WERI-Rb-1 (cell line): ENCODE results near the gene NR6A1.

ENCODE experiments used
- DNase-seq: peaks from one replicate; pipeline ENCODE4 v3.0.0-alpha.2; 2020
- H3K27ac ChIP-seq: fragments of 250-450 bp; sonication (Bioruptor Pico); 2 replicates; pipeline ENCODE4 v1.5.1; 2020; ENCODE audit warnings: mild to moderate bottlenecking, moderate library complexity
- H3K27me3 ChIP-seq: fragments of 250-450 bp; sonication (Bioruptor Pico); 2 replicates; pipeline ENCODE4 v1.5.1; 2021; ENCODE audit warnings: mild to moderate bottlenecking, low read depth, moderate library complexity; ENCODE audit not compliant: insufficient read depth, severe bottlenecking
- H3K36me3 ChIP-seq: fragments of 250-450 bp; sonication (Bioruptor Pico); 2 replicates; pipeline ENCODE4 v1.5.1; 2020; ENCODE audit warnings: mild to moderate bottlenecking, moderate library complexity
- H3K4me3 ChIP-seq: 2 replicates; pipeline ENCODE4 v1.5.1; 2011; ENCODE audit warnings: low read depth, mild to moderate bottlenecking, control low read depth, low read length
- H3K9me3 ChIP-seq: fragments of 250-450 bp; sonication (Bioruptor Pico); 2 replicates; pipeline ENCODE4 v1.5.1; 2021; ENCODE audit warnings: mild to moderate bottlenecking, moderate library complexity; ENCODE audit not compliant: severe bottlenecking
- CTCF ChIP-seq: IDR thresholded peaks from 2 replicates; pipeline ENCODE4 v1.5.1; 2011; ENCODE audit warnings: low read depth, mild to moderate bottlenecking, control low read depth, inconsistent platforms, low read length

Gene NR6A1

GRCh38 chr9:124475868-124476690 is 295.0 kb downstream of the NR6A1 start:
- Histone ChIP-seq H3K36me3 (no peaks in the 10 kb centered on the region), H3K9me3 (no peaks in the 10 kb centered on the region), H3K4me3 (no peak overlapping the region), H3K27ac (no peak overlapping the region), H3K27me3 (no peaks in the 10 kb centered on the region)
- no peak for TF ChIP-seq CTCF
- no peak for DNase-seq

- peak; percentile 81 for TF ChIP-seq CTCF
- H3K9me3 ChIP-seq, result no peaks in the 10 kb centered on the region
- H3K4me3 ChIP-seq, result no peak overlapping the region
- no peak overlapping the region for H3K27ac ChIP-seq
- DNase-seq, result peak; percentile 80
- H3K27me3 ChIP-seq, result no peaks in the 10 kb centered on the region
- H3K36me3 ChIP-seq, result no peaks in the 10 kb centered on the region
Measured at GRCh38 chr9:124475158-124475867, 295.8 kb downstream of the NR6A1 start.

- no peak for TF ChIP-seq CTCF
- no peak overlapping the region for H3K4me3 ChIP-seq
- H3K36me3 ChIP-seq, result no peaks in the 10 kb centered on the region
- no peaks in the 10 kb centered on the region for H3K27me3 ChIP-seq
- H3K9me3 ChIP-seq, result no peaks in the 10 kb centered on the region
- no peak for DNase-seq
- H3K27ac ChIP-seq, result no peak overlapping the region
Measured at GRCh38 chr9:124474151-124474550, 297.0 kb downstream of the NR6A1 start.

GRCh38 chr9:124473310-124473709 is 297.8 kb downstream of the NR6A1 start:
- Histone ChIP-seq H3K27me3 (no peaks in the 10 kb centered on the region), H3K36me3 (no peaks in the 10 kb centered on the region), H3K4me3 (no peak overlapping the region), H3K9me3 (no peaks in the 10 kb centered on the region), H3K27ac (no peak overlapping the region)
- TF ChIP-seq CTCF, result no peak
- no peak for DNase-seq

GRCh38 chr9:124472770-124473169 is 298.3 kb downstream of the NR6A1 start:
- H3K4me3 ChIP-seq, result no peak overlapping the region
- no peak for TF ChIP-seq CTCF
- no peaks in the 10 kb centered on the region for H3K9me3 ChIP-seq
- no peak overlapping the region for H3K27ac ChIP-seq
- no peak for DNase-seq
- H3K27me3 ChIP-seq, result no peaks in the 10 kb centered on the region
- H3K36me3 ChIP-seq, result no peaks in the 10 kb centered on the region
